GM12878 (cell line): ENCODE results near the gene KLHDC10. TPM values are rescaled to one million over a fixed set of nuclear protein-coding genes. Genes with fewer than 3 reads are reported as not detected.

Experiments used
- ATAC-seq: fragments of 200-7000 bp; cut with Tn5 transposase; 3 replicates; pipeline ENCODE4 v1.9.1; 2020; ENCODE audit warnings: mild to moderate bottlenecking, moderate library complexity
- BruUV-seq: library from RNA; stranded (reverse); fragments of 400-500 nt; replicated peaks from 2 replicates; lab custom pipeline; 2021; lab: Mats Ljungman, UMichigan
- CTCF ChIA-PET: fragments of 300-600 bp; sonication (Branson Sonifier 250); formaldehyde crosslinking; extraction: SDS; loops from one replicate; lab custom pipeline; 2021; ENCODE audit warnings: inconsistent platforms; lab: Yijun Ruan, JAX
- POLR2A ChIA-PET: fragments of 350-600 bp; formaldehyde crosslinking; extraction: SDS; loops from one replicate; lab custom pipeline; 2021; ENCODE audit warnings: inconsistent platforms; lab: Charles Lee
- RAD21 ChIA-PET: fragments of 300-600 bp; sonication (Branson Sonifier 250); formaldehyde crosslinking; loops from one replicate; lab custom pipeline; 2023; ENCODE audit warnings: antibody characterized with exemption; ENCODE audit not compliant: unreplicated experiment; lab: Charles Lee
- SMC1A ChIA-PET: fragments of 300-600 bp; sonication (Branson Sonifier 250); formaldehyde crosslinking; loops from one replicate; lab custom pipeline; 2023; ENCODE audit not compliant: unreplicated experiment, uncharacterized antibody; lab: Charles Lee
- DNase-seq: peaks from one replicate; pipeline ENCODE4 v3.0.0-alpha.2; 2011; ENCODE audit warnings: low read depth, low spot score
- FAIRE-seq: peaks from 3 replicates; lab custom pipeline; 2011; peaks lifted over from hg19 to GRCh38; lab: Jason Lieb, UNC
- H2AFZ ChIP-seq: 2 replicates; pipeline ENCODE4 v1.6.0; 2011; ENCODE audit warnings: low read depth, low read length, control low read depth; ENCODE audit not compliant: control insufficient read depth
- H3K27ac ChIP-seq: 2 replicates; pipeline ENCODE4 v1.5.1; 2011; ENCODE audit warnings: control low read depth; ENCODE audit not compliant: control insufficient read depth, insufficient read depth
- H3K27me3 ChIP-seq, 2 experiments: replicated peaks in 1 of 2; 2 replicates each; pipeline versions ENCODE4 v1.6.0 to v1.6.1; 2011; ENCODE audit warnings: low read length in 1 of 2; ENCODE audit not compliant: control insufficient read depth in 2 of 2, insufficient read depth in 2 of 2
- H3K36me3 ChIP-seq, 2 experiments: 2 replicates each; pipeline ENCODE4 v1.5.1; 2011; ENCODE audit warnings: low read length in 1 of 2; ENCODE audit not compliant: control insufficient read depth in 2 of 2, insufficient read depth in 2 of 2
- H3K4me1 ChIP-seq: 2 replicates; pipeline ENCODE4 v1.6.1; 2011; ENCODE audit warnings: mild to moderate bottlenecking, low read length, moderate library complexity, mixed read lengths; ENCODE audit not compliant: control insufficient read depth, insufficient read depth
- H3K4me2 ChIP-seq: 2 replicates; pipeline ENCODE4 v1.6.0; 2011; ENCODE audit warnings: control low read depth; ENCODE audit not compliant: control insufficient read depth, insufficient read depth
- H3K4me3 ChIP-seq: fragments of 200-600 bp; sonication (generic); 2 replicates; pipeline ENCODE4 v1.5.1; 2016
- H3K79me2 ChIP-seq: 2 replicates; pipeline ENCODE4 v1.6.0; 2011; ENCODE audit warnings: low read length; ENCODE audit not compliant: control insufficient read depth, insufficient read depth
- H3K9ac ChIP-seq: 2 replicates; pipeline ENCODE4 v1.8.0; 2011; ENCODE audit warnings: low read length, control low read depth, mixed read lengths; ENCODE audit not compliant: control insufficient read depth, insufficient read depth
- H3K9me3 ChIP-seq: replicated peaks from 3 replicates; pipeline ENCODE4 v1.5.1; 2011; ENCODE audit warnings: mild to moderate bottlenecking, low read length; ENCODE audit not compliant: control insufficient read depth, insufficient read depth
- H4K20me1 ChIP-seq: 2 replicates; pipeline ENCODE4 v1.6.0; 2011; ENCODE audit not compliant: control insufficient read depth, insufficient read depth
- E2F4 ChIP-seq: IDR thresholded peaks from 2 replicates; pipeline ENCODE4 v1.6.1; 2012; ENCODE audit warnings: low read depth, low read length, improper control_type of control experiment
- MEF2B ChIP-seq: fragments of 450-650 bp; IDR thresholded peaks from 2 replicates; pipeline ENCODE4 v1.6.1; 2018; ENCODE audit warnings: mild to moderate bottlenecking, moderate library complexity; ENCODE audit not compliant: partially characterized antibody, poor library complexity, severe bottlenecking
- TCF3 ChIP-seq: IDR thresholded peaks from 2 replicates; pipeline ENCODE4 v1.6.1; 2012; ENCODE audit warnings: low read depth, mild to moderate bottlenecking, low read length, borderline replicate concordance; ENCODE audit not compliant: insufficient read depth
- YBX1 ChIP-seq: fragments of 450-650 bp; IDR thresholded peaks from 2 replicates; pipeline ENCODE4 v1.6.1; 2016; ENCODE audit warnings: antibody characterized with exemption
- WGBS: methylation state at CpG from one replicate; pipeline ENCODE4 v1.1.6; 2016; ENCODE audit warnings: low lambda C conversion rate; ENCODE audit not compliant: insufficient replicate concordance, insufficient coverage; ENCODE audit errors: missing lambda C conversion rate; 5-methylcytosine and 5-hydroxymethylcytosine counted together
- in situ Hi-C: fragments of 300-500 bp; cut with MboI; formaldehyde crosslinking; loops from 9 replicates; pipeline ENCODE4 v1.14.3; 2018; ENCODE audit warnings: mixed read lengths
- intact Hi-C: fragments of 100-400 bp; cut with micrococcal nuclease; formaldehyde crosslinking; loops from one replicate; pipeline ENCODE4 v1.14.2; 2022; ENCODE audit not compliant: unreplicated experiment
- polyA plus RNA-seq, 11 experiments: library from polyadenylated mRNA; depleted of rRNA in 4 of 11; unstranded in 6 of 11; stranded (reverse) in 5 of 11; fragments of >200 nt; fragmentation: Nextera tagmentation in 4 of 11; fragmentation: Illumina TruSeq in 1 of 11; extraction: Ambion mirVana in 4 of 11; extraction: Trizol in 1 of 11; gene quantifications; 1 replicate in 1 of 11; 2 replicates in 10 of 11; pipeline versions ENCODE4 v1.2.1 to v1.2.3, GENCODE V29; 2011 to 2016; ENCODE audit warnings: inconsistent platforms in 2 of 11, missing spikeins in 2 of 11, low read depth in 1 of 11
- total RNA-seq, 4 experiments: library from RNA; depleted of rRNA in 3 of 4; stranded (reverse); fragments of >200 nt in 3 of 4; fragmentation: Illumina TruSeq in 1 of 4; extraction: Trizol in 1 of 4; gene quantifications; 2 replicates each; pipeline versions ENCODE4 v1.2.1 to v1.2.3, GENCODE V29; 2013 to 2021
- TF ChIP-seq, protein P1 (sequence below): fragments of 450-650 bp; formaldehyde crosslinking; IDR thresholded peaks from 2 replicates; pipeline ENCODE4 v1.5.0; 2022; ENCODE audit warnings: mild to moderate bottlenecking, missing genetic modification characterization

Gene KLHDC10
- total and polyA plus RNA-seq, 10 of the 15 experiments (the other 5 are each of a cell fraction or from before 2014, with no cell fraction given): 2.9 to 20.6 (median 9.4) TPM

DNA sequence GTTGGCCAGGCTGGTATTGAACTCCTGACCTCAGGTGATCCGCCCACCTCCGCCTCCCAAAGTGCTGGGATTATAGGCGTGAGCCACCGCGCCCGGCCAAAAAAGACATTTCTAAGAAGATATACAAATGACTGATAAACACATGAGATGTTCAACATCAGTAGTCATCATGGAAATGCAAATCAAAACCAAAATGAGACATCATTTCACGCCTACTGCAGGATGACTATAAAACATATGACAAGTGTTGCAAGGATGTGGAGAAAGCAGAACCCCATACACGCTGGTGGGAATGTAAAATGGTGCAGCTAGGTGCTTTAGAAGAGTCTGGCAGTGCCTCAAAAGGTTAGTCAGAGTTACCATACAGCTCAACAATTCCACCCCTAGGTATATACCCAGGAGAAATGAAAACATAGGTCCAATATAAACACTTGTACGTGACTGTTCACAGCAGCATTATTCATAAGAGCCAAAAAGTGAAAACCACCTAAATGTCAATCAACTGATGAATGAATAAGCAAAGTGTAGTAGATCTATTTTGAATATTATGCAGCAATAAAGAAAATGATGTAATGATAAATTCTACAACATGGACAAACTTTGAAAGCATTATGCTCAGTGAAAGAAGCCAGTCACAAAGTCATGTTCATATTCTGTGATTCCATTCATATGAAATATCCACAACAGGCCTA, 110.4 kb downstream of the KLHDC10 start (continued):
- TF ChIP-seq E2F4 (no peak), YBX1 (no peak), MEF2B (no peak), TCF3 (no peak)

DNA sequence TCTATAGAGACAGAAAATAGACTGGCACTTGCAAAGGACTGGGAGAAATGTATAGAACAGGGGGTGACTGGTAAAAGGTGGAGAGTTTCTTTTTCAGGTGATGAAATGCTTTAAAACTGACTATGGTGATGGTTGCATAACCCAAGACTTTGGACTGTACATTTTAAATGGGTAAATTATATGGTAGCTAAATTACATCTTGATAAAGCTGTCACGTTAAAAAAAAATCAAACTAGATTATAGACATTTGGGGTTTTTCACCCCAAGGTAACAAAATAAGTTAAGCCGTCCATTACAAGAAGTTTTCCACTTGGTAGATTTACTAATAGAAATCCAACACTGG, 110.9 kb downstream of the KLHDC10 start:
- H3K9ac ChIP-seq: no peak overlapping the region
- no peak overlapping the region for H2AFZ ChIP-seq
- TF ChIP-seq, protein P1, sequence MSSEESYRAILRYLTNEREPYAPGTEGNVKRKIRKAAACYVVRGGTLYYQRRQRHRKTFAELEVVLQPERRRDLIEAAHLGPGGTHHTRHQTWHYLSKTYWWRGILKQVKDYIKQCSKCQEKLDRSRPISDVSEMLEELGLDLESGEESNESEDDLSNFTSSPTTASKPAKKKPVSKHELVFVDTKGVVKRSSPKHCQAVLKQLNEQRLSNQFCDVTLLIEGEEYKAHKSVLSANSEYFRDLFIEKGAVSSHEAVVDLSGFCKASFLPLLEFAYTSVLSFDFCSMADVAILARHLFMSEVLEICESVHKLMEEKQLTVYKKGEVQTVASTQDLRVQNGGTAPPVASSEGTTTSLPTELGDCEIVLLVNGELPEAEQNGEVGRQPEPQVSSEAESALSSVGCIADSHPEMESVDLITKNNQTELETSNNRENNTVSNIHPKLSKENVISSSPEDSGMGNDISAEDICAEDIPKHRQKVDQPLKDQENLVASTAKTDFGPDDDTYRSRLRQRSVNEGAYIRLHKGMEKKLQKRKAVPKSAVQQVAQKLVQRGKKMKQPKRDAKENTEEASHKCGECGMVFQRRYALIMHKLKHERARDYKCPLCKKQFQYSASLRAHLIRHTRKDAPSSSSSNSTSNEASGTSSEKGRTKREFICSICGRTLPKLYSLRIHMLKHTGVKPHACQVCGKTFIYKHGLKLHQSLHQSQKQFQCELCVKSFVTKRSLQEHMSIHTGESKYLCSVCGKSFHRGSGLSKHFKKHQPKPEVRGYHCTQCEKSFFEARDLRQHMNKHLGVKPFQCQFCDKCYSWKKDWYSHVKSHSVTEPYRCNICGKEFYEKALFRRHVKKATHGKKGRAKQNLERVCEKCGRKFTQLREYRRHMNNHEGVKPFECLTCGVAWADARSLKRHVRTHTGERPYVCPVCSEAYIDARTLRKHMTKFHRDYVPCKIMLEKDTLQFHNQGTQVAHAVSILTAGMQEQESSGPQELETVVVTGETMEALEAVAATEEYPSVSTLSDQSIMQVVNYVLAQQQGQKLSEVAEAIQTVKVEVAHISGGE (CRISPR knock-in tag): no peak
- no peak overlapping the region for H3K4me2 ChIP-seq
- ATAC-seq (no peak), FAIRE-seq (no peak), DNase-seq (no peak)
- ChIA-PET POLR2A (interaction anchor here (0.6 to 1.8 kb wide), 2 partner anchors 12 to 830 kb away, joined by 6 to 8 read pairs; no protein-coding TSS in a partner anchor), RAD21 (interaction anchor here (1.3 kb wide), 1 partner anchor 109 kb away, joined by 5 read pairs; no protein-coding TSS in a partner anchor), SMC1A (interaction anchor here (1.5 to 7.2 kb wide), 2 partner anchors 8 to 110 kb away, joined by 6 to 35 read pairs; no protein-coding TSS in a partner anchor), CTCF (interaction anchor here (0.6 to 1.5 kb wide), 5 partner anchors 10 to 565 kb away, joined by 3 to 6 read pairs (median 4); no protein-coding TSS in a partner anchor)
- 96% methylated on average over 2 of the region's 2 CpGs for WGBS
- no TSS peak for BruUV-seq
- intact Hi-C loops (no loop called here), in situ Hi-C loops (no loop called here)
- peaks cover 2 to 18% of the 10 kb centered on the region in 2 experiments for H3K36me3 ChIP-seq
- no peaks in the 10 kb centered on the region for H3K27me3 ChIP-seq
- no peaks in the 10 kb centered on the region for H3K79me2 ChIP-seq
- H3K4me1 ChIP-seq: peaks cover 10% of the 10 kb centered on the region
- H3K27ac ChIP-seq: no peak overlapping the region
- no peaks in the 10 kb centered on the region for H3K9me3 ChIP-seq
- H3K4me3 ChIP-seq: no peak overlapping the region
- no peaks in the 10 kb centered on the region for H4K20me1 ChIP-seq
